GM19324 (cell line): ENCODE measurements around the gene CLEC9A.
"Not testable (repeated sequence)": the region's sequence is repeated elsewhere in the genome, so short reads cannot be mapped to it uniquely, and the experiment has no call there.

Source experiments
- ATAC-seq: cut with Tn5 transposase; IDR thresholded peaks from one replicate; pipeline ENCODE4 v1.9.1; 2021; ENCODE audit warnings: mild to moderate bottlenecking, moderate library complexity; ENCODE audit not compliant: unreplicated experiment, low FRiP score

CLEC9A gene

DNA sequence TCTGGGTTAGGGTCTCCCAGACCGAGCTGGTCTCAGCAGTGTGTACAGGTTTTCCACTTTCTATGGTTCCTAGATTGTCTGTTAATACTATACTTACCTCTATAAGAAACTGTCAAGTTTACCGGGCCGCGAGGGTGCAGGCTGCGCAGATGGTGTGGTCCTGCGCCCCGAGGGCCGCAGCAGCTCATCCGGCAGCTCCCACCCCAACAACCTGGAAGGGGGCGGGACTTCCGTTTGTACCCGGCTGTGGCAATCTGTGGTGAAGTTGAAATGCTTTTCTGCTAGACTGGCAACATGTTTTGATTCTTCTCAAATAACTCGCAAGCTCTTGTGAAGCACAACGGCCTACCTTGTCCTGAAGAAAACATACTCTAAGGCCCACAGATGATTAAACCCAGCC lies at the start of gene CLEC9A:
TSS of gene CLEC9A (plus strand) at position 237 of the 400 bp plus-strand sequence. CDS start 22,006 bp downstream, outside the sequence.
- no peak for ATAC-seq

DNA sequence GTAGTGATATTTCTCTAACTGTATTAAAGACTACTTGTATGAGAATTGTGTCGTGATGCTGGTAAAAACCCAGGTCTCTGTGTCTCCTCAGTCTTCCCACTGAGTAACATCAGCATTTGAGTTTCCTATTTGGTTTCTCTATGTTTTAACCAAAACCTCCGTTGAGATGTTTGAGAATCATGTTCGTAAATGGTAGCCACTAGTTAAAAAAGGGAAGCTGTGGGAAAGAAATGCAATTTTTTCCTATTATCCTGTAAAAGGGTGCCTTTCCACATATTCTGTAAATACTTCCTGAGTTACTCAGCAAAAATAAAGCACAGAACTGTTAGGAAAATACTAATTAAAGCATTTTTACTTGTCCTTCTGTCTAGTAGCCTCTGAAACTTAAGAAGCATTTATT lies 38.6 kb upstream of the CLEC9A start:
- ATAC-seq: no peak

DNA sequence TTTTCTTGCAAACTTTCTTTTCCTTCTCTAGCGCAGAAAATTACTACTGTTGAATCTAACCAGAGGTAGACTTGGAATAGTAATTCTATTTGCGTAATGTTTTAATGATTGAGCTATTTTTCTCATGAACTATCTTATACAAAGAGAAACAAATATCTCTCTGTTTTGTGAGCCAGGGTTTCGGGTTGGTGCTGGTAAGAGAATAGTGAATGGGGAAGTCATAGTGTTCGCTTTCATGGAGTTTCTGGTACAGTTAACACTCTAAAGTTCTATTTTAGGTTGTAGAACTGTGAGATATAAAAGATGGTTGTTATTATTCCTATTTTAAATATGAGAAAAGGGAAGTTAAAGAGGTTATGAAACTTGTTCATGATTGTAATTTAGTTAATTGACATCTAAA lies 38.2 kb upstream of the CLEC9A start:
- no peak for ATAC-seq

DNA sequence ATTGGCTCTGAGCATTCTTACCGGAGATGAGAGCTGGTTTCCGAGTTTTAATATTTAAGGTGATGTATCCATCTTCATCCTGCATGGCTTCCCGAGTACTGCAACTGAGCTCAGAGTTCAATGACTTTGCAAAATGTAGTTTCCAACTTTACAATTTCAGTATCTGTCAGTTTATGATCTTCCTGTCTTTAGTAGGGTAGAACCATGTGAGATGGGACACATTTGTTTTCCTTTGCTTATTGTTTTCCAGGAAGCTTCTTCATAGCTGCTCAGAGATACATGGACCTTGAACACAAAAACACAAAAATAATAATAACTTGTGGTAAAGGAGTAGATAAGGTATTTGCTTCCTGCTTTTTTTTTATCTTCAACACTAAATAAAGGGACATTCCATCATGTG lies 31.5 kb upstream of the CLEC9A start, which contains the start of gene CLEC1B:
TSS of gene CLEC1B (minus strand) at position 106 of the 400 bp plus-strand sequence. CDS start at position 85, 21 bp downstream.
- ATAC-seq: no peak

DNA sequence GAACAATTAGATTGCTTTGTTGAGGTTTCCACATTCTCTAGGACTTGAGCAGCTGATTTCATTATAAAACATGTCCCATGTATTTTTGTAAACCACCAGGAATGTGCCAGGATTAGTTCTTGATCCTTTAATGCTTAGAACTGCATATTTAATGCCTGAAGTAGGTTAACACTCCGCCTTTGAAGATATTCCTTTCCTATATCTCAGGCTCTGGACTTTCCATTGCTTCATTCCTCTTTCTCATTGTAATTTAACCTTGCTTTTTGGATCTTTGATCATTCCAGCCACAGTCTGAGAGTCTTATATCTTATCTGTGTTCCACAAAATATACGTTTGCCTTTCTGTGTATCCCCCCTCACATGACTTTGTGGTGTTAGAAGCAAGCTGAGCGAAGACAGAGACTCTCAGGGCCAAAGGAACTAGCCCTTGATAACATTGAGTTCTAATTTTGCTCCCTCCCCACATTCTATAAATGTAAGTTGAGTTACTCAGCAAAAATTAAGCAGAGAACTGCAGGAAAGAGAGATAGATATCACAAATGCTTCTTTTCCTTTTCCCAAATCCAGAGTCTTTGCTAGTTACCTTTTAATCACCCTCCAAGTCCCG lies 29.2 kb upstream of the CLEC9A start:
- ATAC-seq: no peak

DNA sequence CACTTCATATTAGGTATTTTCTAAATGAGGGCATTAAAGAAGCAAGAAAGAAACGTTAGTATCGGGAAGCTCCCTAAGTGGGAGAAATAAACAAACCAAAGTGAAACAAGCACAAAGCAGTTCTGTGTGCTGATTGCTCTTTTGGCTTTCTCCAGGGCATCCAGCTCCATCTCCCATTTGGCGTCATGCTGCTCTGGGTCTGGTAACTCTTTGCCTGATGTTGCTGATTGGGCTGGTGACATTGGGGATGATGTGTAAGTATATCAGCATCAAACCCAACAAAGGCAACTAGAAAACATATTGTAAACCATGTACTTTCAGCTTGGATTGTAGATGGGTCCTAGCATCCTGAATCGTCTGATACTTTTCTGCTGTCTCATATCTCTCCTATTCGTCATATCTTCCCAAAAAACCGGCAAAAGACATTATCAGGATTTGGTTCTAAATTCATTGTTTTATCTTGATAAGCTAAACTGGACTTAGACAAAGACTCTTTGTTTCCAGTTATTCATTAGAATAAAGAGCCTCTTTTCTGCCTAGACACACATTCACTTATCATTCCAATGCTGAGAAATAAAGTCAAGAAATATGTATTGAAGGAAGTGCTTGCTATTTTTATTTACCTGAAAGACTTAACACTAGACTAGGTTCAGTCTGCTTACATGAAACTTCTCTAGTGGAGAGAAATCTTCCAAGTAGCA lies 17.7 kb upstream of the CLEC9A start:
- ATAC-seq: no peak

DNA sequence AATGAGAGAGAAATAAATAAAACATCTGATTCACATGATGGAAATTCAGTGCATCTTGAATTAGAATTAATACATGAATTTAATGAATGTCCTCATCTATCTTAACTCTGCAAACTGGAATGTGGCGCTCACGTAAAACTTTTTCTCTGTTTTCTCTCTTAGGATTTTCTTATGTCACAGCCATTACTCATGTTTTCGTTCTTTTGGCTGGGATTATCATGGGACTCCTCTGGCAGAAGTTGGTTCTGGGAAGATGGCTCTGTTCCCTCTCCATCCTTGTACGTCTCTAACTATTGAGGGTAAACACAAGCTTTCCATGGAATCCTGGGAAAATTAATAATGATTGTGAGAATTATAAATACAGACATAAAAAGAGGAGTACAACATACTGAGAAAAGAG lies 15.0 kb upstream of the CLEC9A start:
- ATAC-seq: no peak

DNA sequence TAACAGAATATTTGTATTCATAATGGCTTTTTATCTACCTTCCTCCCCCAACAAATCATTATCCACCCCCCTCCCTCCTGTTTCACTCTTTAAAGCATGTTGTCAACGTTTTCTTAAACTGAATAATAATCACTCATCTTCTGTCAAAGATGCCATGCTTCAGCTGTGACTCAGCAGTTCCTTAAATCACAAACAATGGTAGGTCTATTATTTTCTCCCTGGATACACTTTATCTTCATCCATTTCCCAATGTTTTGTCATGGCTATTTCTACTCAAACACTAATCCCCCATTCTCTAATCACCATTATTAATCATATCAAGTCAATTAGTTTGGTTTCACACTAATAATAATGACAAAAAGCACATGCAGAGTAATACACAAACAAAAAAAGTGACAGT lies 13.6 kb upstream of the CLEC9A start:
- ATAC-seq: no peak

DNA sequence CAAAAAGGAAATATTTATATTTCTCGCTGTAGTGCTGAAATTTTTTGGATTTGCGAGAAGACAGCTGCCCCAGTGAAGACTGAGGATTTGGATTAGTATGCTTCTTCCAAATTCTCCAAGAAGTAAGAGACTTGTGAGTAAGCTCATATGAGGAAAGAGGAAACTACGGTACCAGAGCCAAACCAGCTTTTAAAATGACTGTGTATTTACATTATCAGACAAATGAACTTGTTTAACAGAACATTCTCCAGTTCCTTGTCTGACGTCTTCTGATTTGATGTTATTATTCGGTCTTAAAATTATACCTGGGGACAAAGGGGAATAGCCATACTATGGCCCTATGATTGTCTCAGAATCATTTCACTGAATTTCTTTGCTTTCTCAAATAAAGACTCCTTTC lies 12.1 kb upstream of the CLEC9A start:
- ATAC-seq: no peak

DNA sequence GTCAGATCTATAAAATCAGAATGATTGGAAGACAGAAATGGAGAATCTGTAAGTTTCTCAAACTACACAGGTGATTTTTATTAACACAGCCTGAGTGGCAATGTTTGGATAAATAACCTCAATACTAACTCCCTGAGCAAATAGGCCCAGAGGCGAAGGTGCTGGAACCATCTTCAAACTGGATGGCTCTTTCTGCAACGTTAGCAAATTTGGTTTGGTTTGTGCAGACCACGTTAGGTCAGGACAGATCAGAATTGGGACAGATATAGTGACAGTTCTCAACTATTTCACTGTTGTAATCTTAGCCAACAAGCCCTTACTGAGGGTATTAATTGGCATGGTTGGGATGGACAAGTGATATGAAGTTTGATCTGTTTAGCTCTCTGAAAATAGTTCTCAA lies 9.1 kb upstream of the CLEC9A start:
- ATAC-seq: no peak

DNA sequence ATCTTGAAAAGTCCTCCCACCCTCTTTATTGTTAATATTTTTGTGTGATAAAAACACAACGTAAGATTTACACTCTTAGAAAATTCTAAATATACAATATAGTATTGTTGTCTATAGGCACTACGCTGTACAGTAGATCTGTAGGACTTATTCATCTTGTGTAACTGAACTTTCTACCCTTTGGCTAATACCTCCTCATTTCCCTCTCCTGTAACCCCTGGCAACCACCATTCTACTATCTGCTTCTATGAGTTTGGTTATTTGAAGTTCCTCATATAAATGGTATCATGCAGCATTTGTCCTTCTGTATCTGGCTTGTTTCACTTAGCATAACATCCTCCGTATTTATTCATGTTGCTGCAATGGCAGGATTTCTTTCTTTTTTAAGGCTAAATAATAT lies 5.2 kb upstream of the CLEC9A start:
- ATAC-seq: no peak

DNA sequence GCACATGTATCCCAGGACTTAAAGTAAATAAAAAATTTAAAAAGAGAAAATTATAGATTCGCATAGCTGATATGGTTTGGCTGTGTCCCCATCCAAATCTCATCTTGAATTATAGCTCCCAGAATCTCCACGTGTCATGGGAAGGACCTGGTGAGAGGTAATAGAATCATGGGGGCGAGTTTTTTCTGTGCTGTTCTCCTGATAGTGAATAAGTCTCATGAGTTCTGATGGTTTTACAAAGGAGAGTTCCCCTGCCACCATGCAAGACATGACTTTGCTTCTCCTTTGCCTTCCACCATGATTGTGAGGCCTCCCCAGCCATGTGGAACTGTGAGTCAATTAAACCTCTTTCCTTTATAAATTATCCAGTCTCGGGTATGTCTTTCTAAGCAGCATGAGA lies 3.8 kb upstream of the CLEC9A start:
- ATAC-seq: not testable (repeated sequence)

DNA sequence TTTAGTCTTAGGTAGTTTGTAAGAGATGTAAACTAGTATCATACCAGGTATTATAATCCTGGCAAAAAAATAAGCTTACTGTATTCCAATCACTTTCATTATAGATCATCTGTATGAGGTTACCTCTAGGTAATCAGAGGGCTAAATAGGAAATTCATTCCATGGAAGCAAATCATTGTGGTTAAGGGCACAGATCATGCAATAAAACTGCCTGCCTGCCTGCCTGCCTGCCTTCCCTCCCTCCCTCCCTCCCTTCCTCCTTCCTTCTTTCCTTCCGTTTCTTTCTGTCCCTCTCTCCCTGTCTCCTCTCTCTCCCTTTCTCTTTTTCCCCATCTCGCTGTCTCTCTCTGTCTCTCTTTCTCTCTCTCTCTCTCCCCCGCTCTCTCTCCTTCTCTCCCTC lies 3.2 kb upstream of the CLEC9A start:
- no peak for ATAC-seq

DNA sequence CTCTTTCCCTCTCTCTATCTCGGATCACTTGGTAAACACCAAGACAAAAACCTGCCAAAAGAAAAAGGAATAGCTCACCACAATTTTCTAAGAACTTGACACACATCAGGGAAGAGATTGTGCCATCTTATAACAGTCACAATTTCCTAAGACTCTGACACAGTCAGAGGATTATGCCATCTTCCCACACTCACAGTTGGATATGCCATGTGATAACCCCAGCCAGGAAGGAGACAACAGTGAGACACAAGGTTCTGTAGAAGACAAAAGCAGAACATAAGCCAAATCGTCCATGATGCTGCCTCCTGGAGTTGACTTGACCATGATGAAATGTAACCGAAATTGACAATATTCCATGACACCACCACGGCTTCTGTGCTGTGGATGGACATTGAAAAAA lies 2.8 kb upstream of the CLEC9A start:
- no peak for ATAC-seq

DNA sequence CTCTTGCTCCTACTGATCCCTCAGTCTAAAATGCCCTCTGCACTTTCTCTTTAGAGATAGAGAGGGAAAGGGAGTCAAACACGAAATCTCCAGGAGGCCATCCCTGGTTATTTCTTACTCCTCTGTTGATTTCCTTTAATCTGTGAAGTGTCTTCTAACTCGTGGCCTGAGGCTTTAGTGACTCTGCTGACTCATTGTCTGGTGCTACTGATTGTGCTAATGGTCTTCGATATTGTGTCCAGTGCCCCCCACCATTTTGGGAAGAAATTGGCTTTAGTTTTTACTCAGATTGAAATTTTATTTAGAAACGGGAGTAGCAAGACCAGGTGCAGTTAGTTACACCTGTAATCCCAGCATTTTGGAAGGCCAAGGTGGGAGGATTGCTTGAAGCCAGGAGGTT lies 839 bp downstream of the CLEC9A start:
- ATAC-seq: no peak

DNA sequence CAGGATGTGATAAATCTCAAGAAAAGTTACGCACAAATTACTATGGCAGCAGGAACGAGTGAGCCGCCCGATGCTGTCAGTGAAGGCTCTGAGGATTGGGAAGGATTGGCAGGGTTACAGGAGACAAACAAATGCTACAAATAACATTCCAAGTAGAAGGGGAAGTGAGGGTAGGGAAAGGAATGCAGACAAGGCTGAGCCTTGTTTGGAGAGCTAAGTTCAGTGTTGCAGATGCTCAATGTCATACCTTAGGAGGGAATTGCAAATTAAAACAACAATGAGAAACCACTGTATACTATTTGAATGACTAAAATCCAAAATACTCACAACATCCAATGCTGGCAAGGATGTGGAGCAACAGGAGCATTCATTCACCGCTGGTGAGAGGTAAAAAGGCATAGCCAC lies 1.3 kb downstream of the CLEC9A start:
- no peak for ATAC-seq

DNA sequence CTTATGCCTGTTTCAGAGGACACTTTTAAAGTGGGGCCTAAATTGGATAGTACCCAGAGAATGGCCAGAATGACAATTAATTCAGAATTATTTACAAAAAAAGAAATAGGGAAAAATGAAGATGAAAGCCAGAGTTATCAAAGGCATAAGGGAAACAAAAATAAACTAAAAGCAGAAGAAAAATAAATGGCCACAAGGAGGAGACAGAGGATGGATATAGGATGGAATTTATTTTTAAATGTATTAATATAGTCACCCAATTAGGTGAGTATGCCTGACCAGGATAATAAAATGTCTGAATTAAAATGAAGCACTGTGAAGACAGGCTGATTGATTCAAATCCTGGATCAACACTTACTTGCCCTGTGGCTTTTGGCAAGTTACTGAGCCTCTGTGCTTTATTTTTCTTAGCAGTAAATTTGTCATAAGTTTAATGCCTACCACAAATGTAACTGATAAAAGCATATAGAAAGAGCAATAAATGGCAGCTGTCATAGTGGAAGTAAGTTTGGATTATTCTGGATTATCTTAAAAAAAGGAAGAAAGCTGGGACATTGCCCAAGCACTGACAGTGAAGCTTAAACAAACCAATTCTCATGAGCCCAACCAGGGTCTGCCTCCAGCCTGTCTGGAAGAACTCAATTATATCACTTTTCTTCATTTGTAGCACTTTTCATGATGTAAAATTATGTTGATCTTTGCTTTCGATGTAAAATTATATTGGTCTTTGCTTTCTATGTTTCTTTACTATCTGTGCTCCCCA lies 3.5 kb downstream of the CLEC9A start:
- no peak for ATAC-seq

DNA sequence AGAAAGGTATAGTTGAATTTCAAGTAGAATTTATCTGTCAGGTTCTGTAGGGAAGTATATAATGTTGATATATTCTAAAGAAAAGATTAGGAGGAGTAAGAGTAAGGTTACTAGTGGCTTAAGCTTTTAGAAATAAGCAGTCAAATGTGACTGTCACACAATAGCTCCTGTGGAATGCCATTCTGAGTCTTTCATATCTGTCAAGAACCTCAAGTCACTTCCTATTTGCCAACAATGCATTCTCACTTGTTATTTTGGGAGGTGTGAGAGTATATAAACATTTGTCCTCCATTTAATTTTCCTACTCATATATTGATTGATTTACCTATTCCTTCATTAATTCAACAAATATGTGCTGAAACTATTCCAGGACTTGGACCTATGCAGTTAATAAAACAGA lies 11.7 kb downstream of the CLEC9A start:
- no peak for ATAC-seq

DNA sequence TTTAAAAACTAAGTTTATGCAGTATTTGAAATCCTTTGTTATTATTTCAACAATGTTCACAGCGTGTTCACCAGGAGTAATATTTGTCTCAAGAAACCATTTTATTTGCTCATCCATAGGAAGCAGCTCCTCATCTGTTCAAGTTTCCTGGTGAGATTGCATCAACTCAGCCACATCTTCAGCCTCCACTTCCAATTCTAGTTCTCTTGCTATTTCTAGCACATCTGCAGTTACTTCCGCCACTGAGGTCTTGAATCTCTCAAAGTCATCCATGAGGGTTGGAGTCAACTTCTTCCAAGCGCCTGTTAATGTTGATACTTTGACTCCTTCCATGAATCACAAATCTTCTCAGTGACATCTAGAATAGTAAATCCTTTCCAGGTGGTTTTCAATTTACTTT lies 18.0 kb downstream of the CLEC9A start:
- no peak for ATAC-seq

DNA sequence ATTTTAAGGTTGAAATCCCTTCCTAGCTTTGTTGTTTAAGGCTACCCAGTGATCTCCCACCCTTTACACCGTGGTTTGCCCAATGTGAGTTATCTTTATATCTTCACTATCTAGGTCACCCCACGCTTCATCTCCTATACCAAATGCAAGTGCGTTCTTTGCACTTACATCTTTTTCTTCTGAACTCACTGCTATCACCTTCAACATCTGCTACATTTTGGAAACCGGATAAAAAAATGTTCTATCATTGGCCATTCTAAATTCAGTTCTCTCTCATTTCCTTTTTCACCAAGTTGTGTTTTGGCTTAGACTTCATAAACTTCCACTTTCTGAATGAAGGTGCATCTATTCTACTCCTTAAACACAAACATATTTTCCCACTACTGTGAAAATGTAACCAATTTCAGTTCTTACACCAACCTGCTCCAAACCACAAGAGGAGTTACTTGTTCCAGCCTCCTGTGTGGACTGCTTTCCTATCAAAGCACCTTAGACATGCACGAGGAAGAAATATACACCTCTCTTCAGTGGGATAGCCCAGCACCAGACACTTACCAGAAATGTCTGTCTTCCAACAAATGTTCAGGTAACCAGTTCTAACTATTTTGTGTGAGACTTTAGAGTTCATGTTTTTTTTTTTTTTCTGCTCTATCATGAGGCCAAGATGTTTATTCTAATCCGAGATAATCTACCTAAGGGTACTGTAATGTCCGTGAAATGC lies 21.9 kb downstream of the CLEC9A start:
- ATAC-seq: no peak

DNA sequence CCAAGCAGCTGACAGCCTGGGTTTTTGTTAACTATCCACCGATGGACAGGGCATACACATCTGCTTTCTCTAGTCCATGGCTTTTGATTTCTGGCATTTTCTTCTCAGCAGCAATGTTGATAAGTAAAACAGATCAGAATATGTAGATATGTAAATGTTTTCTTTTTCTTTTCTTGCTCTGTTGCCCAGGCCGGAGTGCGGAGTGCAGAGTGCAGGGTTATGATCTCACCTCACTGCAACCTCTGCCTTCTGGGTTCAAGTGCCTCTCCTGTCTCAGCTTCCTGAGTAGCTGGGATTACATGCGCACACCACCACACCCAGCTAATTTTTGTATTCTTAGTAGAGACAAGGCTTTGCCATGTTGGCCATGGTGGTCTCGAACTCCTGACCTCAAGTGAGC lies 27.9 kb downstream of the CLEC9A start:
- ATAC-seq: no peak
